Skeletal muscle tissue (tissue), 4 donors: ENCODE measurements around the gene SERPINA9. TPM values are rescaled to one million over a fixed set of nuclear protein-coding genes. Genes with fewer than 3 reads are reported as not detected.

Source experiments
- H3K27ac ChIP-seq: one replicate; pipeline ENCODE4 v1.7.0; 2013; ENCODE audit warnings: mild to moderate bottlenecking, low read depth, low read length, inconsistent platforms
- H3K27me3 ChIP-seq, 3 donors: one replicate each; pipeline ENCODE4 v1.7.0; 2013; ENCODE audit warnings: low read length in 3 of 3; ENCODE audit not compliant: control insufficient read depth in 3 of 3, insufficient read depth in 3 of 3
- H3K36me3 ChIP-seq, 3 donors: one replicate each; pipeline ENCODE4 v1.7.0; 2013; ENCODE audit warnings: low read length in 3 of 3; ENCODE audit not compliant: control insufficient read depth in 3 of 3, insufficient read depth in 3 of 3
- H3K4me1 ChIP-seq, 3 donors: one replicate each; pipeline ENCODE4 v1.7.0; 2013; ENCODE audit warnings: low read length in 3 of 3, mild to moderate bottlenecking in 3 of 3; ENCODE audit not compliant: control insufficient read depth in 3 of 3, insufficient read depth in 3 of 3
- H3K4me3 ChIP-seq, 3 donors: one replicate each; pipeline ENCODE4 v1.7.0; 2013; ENCODE audit warnings: low read length in 3 of 3
- H3K9ac ChIP-seq, 3 donors: one replicate each; pipeline ENCODE4 v1.7.0; 2013; ENCODE audit warnings: low read length in 3 of 3, mild to moderate bottlenecking in 3 of 3, moderate library complexity in 2 of 3, low read depth in 1 of 3
- H3K9me3 ChIP-seq, 3 donors: one replicate each; pipeline ENCODE4 v1.7.0; 2013; ENCODE audit warnings: low read length in 3 of 3; ENCODE audit not compliant: control insufficient read depth in 3 of 3
- total RNA-seq: library from RNA; depleted of rRNA; stranded (reverse); fragments of >200 nt; gene quantifications from one replicate; pipeline ENCODE4 v1.2.3, GENCODE V29; 2014
- donor health status: Osteomylitis.

Gene SERPINA9
- total RNA-seq, 1 donor from 2014 or later: not detected

- Histone ChIP-seq H3K9ac (no peak overlapping the region), H3K27ac (no peak overlapping the region), H3K36me3 (no peaks in the 10 kb centered on the region), H3K9me3 (peaks cover 0 to 2% (median 0%) of the 10 kb centered on the region in 3 donors), H3K4me3 (no peak overlapping the region), H3K27me3 (peaks cover 0 to 25% (median 0%) of the 10 kb centered on the region in 3 donors), H3K4me1 (no peaks in the 10 kb centered on the region)
Observed at GRCh38 chr14:94451826-94452225, 24.2 kb downstream of the SERPINA9 start.

GRCh38 chr14:94451091-94451771 is 24.8 kb downstream of the SERPINA9 start:
- no peak overlapping the region for H3K27ac ChIP-seq
- peaks cover 0 to 25% (median 0%) of the 10 kb centered on the region in 3 donors for H3K27me3 ChIP-seq
- H3K4me1 ChIP-seq: no peaks in the 10 kb centered on the region
- H3K9me3 ChIP-seq: no peaks in the 10 kb centered on the region
- H3K9ac ChIP-seq: no peak overlapping the region
- H3K4me3 ChIP-seq: no peak overlapping the region
- H3K36me3 ChIP-seq: no peaks in the 10 kb centered on the region

GRCh38 chr14:94450722-94451090 is 25.3 kb downstream of the SERPINA9 start:
- H3K4me1 ChIP-seq: no peaks in the 10 kb centered on the region
- H3K9me3 ChIP-seq: no peaks in the 10 kb centered on the region
- no peak overlapping the region for H3K27ac ChIP-seq
- H3K4me3 ChIP-seq: no peak overlapping the region
- peaks cover 0 to 25% (median 0%) of the 10 kb centered on the region in 3 donors for H3K27me3 ChIP-seq
- no peaks in the 10 kb centered on the region for H3K36me3 ChIP-seq
- H3K9ac ChIP-seq: no peak overlapping the region

- peaks cover 0 to 25% (median 0%) of the 10 kb centered on the region in 3 donors for H3K27me3 ChIP-seq
Observed at GRCh38 chr14:94449930-94450329, 26.1 kb downstream of the SERPINA9 start.

GRCh38 chr14:94448071-94448808 is 27.8 kb downstream of the SERPINA9 start:
- Histone ChIP-seq H3K9me3 (no peaks in the 10 kb centered on the region), H3K36me3 (no peaks in the 10 kb centered on the region), H3K27me3 (peaks cover 0 to 25% (median 0%) of the 10 kb centered on the region in 3 donors), H3K4me1 (no peaks in the 10 kb centered on the region), H3K4me3 (no peak overlapping the region), H3K9ac (no peak overlapping the region), H3K27ac (no peak overlapping the region)

More at GRCh38 chr14:94449930-94450329, 26.1 kb downstream of the SERPINA9 start:
- Histone ChIP-seq H3K36me3 (no peaks in the 10 kb centered on the region), H3K9me3 (no peaks in the 10 kb centered on the region), H3K9ac (no peak overlapping the region), H3K4me3 (no peak overlapping the region), H3K4me1 (no peaks in the 10 kb centered on the region), H3K27ac (no peak overlapping the region)

- no peaks in the 10 kb centered on the region for H3K4me1 ChIP-seq
- no peaks in the 10 kb centered on the region for H3K36me3 ChIP-seq
- H3K4me3 ChIP-seq: no peak overlapping the region
- no peaks in the 10 kb centered on the region for H3K9me3 ChIP-seq
- no peak overlapping the region for H3K27ac ChIP-seq
- no peak overlapping the region for H3K9ac ChIP-seq
- peaks cover 0 to 25% (median 0%) of the 10 kb centered on the region in 3 donors for H3K27me3 ChIP-seq
Observed at GRCh38 chr14:94447206-94447605, 28.8 kb downstream of the SERPINA9 start.

- Histone ChIP-seq H3K9me3 (no peaks in the 10 kb centered on the region), H3K4me1 (no peaks in the 10 kb centered on the region), H3K4me3 (no peak overlapping the region), H3K36me3 (no peaks in the 10 kb centered on the region), H3K27me3 (peaks cover 0 to 19% (median 3%) of the 10 kb centered on the region in 3 donors), H3K27ac (no peak overlapping the region), H3K9ac (no peak overlapping the region)
Observed at GRCh38 chr14:94446126-94446525, 29.9 kb downstream of the SERPINA9 start.

GRCh38 chr14:94445003-94445402 is 31.0 kb downstream of the SERPINA9 start:
- no peaks in the 10 kb centered on the region for H3K4me1 ChIP-seq
- H3K27ac ChIP-seq: no peak overlapping the region
- no peaks in the 10 kb centered on the region for H3K9me3 ChIP-seq
- no peak overlapping the region for H3K9ac ChIP-seq
- no peak overlapping the region for H3K4me3 ChIP-seq
- H3K36me3 ChIP-seq: no peaks in the 10 kb centered on the region
- peaks cover 0 to 14% (median 3%) of the 10 kb centered on the region in 3 donors for H3K27me3 ChIP-seq

- Histone ChIP-seq H3K27me3 (peaks cover 0 to 12% (median 7%) of the 10 kb centered on the region in 3 donors), H3K9ac (no peak overlapping the region), H3K36me3 (no peaks in the 10 kb centered on the region), H3K9me3 (no peaks in the 10 kb centered on the region), H3K27ac (no peak overlapping the region), H3K4me3 (no peak overlapping the region), H3K4me1 (no peaks in the 10 kb centered on the region)
Observed at GRCh38 chr14:94441531-94442205, 34.3 kb downstream of the SERPINA9 start.

- Histone ChIP-seq H3K9me3 (no peaks in the 10 kb centered on the region), H3K9ac (no peak overlapping the region), H3K27me3 (peaks cover 0 to 15% (median 7%) of the 10 kb centered on the region in 3 donors), H3K4me1 (no peaks in the 10 kb centered on the region), H3K4me3 (no peak overlapping the region), H3K36me3 (no peaks in the 10 kb centered on the region), H3K27ac (no peak overlapping the region)
Observed at GRCh38 chr14:94441130-94441529, 34.9 kb downstream of the SERPINA9 start.
